CD4-positive, alpha-beta T cell (primary cell): Measurements from ENCODE around the gene GHR. TPM values are rescaled to one million over a fixed set of nuclear protein-coding genes. Genes with fewer than 3 reads are reported as not detected.

Experiments used
- ATAC-seq: fragments of 200-7000 bp; cut with Tn5 transposase; one replicate; pipeline ENCODE4 v1.10.0; 2022; ENCODE audit warnings: mild to moderate bottlenecking; ENCODE audit not compliant: poor library complexity
- CTCF ChIA-PET: fragments of 350-600 bp; sonication (Branson Sonifier 250); formaldehyde crosslinking; loops from one replicate; lab custom pipeline; 2021; ENCODE audit warnings: antibody characterized with exemption, inconsistent platforms; lab: Charles Lee
- POLR2A ChIA-PET: fragments of 350-600 bp; sonication (Branson Sonifier 250); formaldehyde crosslinking; loops from one replicate; lab custom pipeline; 2021; ENCODE audit warnings: antibody characterized with exemption, inconsistent platforms; lab: Charles Lee
- DNase-seq, 14 experiments: peaks; one replicate each; pipeline ENCODE4 v3.0.0-alpha.2; 2013 to 2020; ENCODE audit warnings: mixed read lengths in 2 of 14
- H3K27ac ChIP-seq, 2 donors: one replicate each; pipeline versions ENCODE4 v1.5.1 to v1.7.0; 2013; ENCODE audit warnings: low read length in 2 of 2, low read depth in 1 of 2, mild to moderate bottlenecking in 1 of 2
- H3K27me3 ChIP-seq, 2 experiments: 1 replicate in 1 of 2; 2 replicates in 1 of 2; pipeline versions ENCODE4 v1.6.1 to v1.7.0; 2013; ENCODE audit warnings: low read length in 2 of 2, control low read depth in 1 of 2, mild to moderate bottlenecking in 1 of 2, moderate library complexity in 1 of 2; ENCODE audit not compliant: insufficient read depth in 2 of 2, control insufficient read depth in 1 of 2
- H3K36me3 ChIP-seq: one replicate; pipeline ENCODE4 v1.6.1; 2013; ENCODE audit warnings: low read length, control low read depth; ENCODE audit not compliant: insufficient read depth
- H3K4me1 ChIP-seq: one replicate; pipeline ENCODE4 v1.6.1; 2013; ENCODE audit warnings: low read length, control low read depth; ENCODE audit not compliant: insufficient read depth
- H3K4me3 ChIP-seq: one replicate; pipeline ENCODE4 v1.5.1; 2013; ENCODE audit warnings: mild to moderate bottlenecking, low read length, moderate library complexity
- H3K9me3 ChIP-seq, 2 experiments: 1 replicate in 1 of 2; 2 replicates in 1 of 2; pipeline versions ENCODE4 v1.6.1 to v1.7.0; 2013; ENCODE audit warnings: low read length in 2 of 2, mild to moderate bottlenecking in 2 of 2, control low read depth in 1 of 2, moderate library complexity in 1 of 2; ENCODE audit not compliant: control insufficient read depth in 1 of 2, insufficient read depth in 1 of 2
- H3K27ac Mint-ChIP-seq: one replicate; pipeline ENCODE4 v1.8.0; 2020; ENCODE audit warnings: mixed read lengths
- H3K27me3 Mint-ChIP-seq: one replicate; pipeline ENCODE4 v1.8.0; 2021; ENCODE audit warnings: mixed read lengths
- H3K36me3 Mint-ChIP-seq: one replicate; pipeline ENCODE4 v1.8.0; 2021; ENCODE audit warnings: low read depth, mixed read lengths
- H3K4me1 Mint-ChIP-seq: one replicate; pipeline ENCODE4 v1.8.0; 2021; ENCODE audit warnings: low read depth, mixed read lengths
- H3K4me3 Mint-ChIP-seq: one replicate; pipeline ENCODE4 v1.8.0; 2020; ENCODE audit warnings: mild to moderate bottlenecking, mixed read lengths
- H3K9me3 Mint-ChIP-seq: one replicate; pipeline ENCODE4 v1.8.0; 2020; ENCODE audit warnings: mixed read lengths
- CTCF ChIP-seq: fragments of 200-600 bp; IDR thresholded peaks from one replicate; pipeline ENCODE4 v1.8.0; 2022; ENCODE audit warnings: antibody characterized with exemption, mild to moderate bottlenecking
- intact Hi-C, 2 experiments: fragments of 100-400 bp; cut with DNase I in 1 of 2; cut with micrococcal nuclease in 1 of 2; formaldehyde crosslinking; loops; one replicate each; pipeline versions ENCODE4 v1.15.1 to v1.9.0; 2023 to 2025; cut with DNase I, micrococcal nuclease
- total RNA-seq, 174 experiments: library from RNA in 2 of 174; stranded (reverse) in 2 of 174; gene quantifications; one replicate each; pipeline ENCODE4 v1.2.3 and lab custom pipeline; 2021 to 2026

Gene GHR
- total RNA-seq, 2 experiments from 2014 or later = not detected

- peaks cover 7% of the 10 kb centered on the region for H3K4me1 Mint-ChIP-seq
- ChIA-PET CTCF (no interaction called here), POLR2A (interaction anchor here (0.7 kb wide), 1 partner anchor 12 kb away, joined by 3 read pairs; no protein-coding TSS in a partner anchor)
- DNase-seq = peak in 3 of 14 experiments; percentile 1 to 30 (median 5)
- H3K4me3 Mint-ChIP-seq = no peak overlapping the region
- Histone ChIP-seq H3K27ac (no peak overlapping the region), H3K9me3 (no peaks in the 10 kb centered on the region), H3K4me3 (no peak overlapping the region), H3K36me3 (no peaks in the 10 kb centered on the region), H3K27me3 (no peaks in the 10 kb centered on the region), H3K4me1 (no peaks in the 10 kb centered on the region)
- ATAC-seq = peak; percentile 34
- intact Hi-C loops = no loop called here
- H3K36me3 Mint-ChIP-seq = no peaks in the 10 kb centered on the region
- no peak overlapping the region for H3K27ac Mint-ChIP-seq
- H3K27me3 Mint-ChIP-seq = no peaks in the 10 kb centered on the region
- TF ChIP-seq CTCF = no peak
- no peaks in the 10 kb centered on the region for H3K9me3 Mint-ChIP-seq
Observed at GRCh38 chr5:42749020-42749419, 325.8 kb downstream of the GHR start.

- Histone ChIP-seq H3K27me3 (no peaks in the 10 kb centered on the region), H3K36me3 (no peaks in the 10 kb centered on the region), H3K4me1 (no peaks in the 10 kb centered on the region), H3K27ac (no peak overlapping the region), H3K9me3 (no peaks in the 10 kb centered on the region), H3K4me3 (no peak overlapping the region)
- ATAC-seq (no peak), DNase-seq (no peak)
- Mint-ChIP-seq H3K27me3 (no peaks in the 10 kb centered on the region), H3K9me3 (no peaks in the 10 kb centered on the region), H3K36me3 (no peaks in the 10 kb centered on the region), H3K4me1 (peaks cover 7% of the 10 kb centered on the region), H3K27ac (no peak overlapping the region), H3K4me3 (no peak overlapping the region)
- TF ChIP-seq CTCF = no peak
- ChIA-PET CTCF (no interaction called here), POLR2A (interaction anchor here (1.3 kb wide), 1 partner anchor 32 kb away, joined by 3 read pairs; no protein-coding TSS in a partner anchor)
- intact Hi-C loops = no loop called here
Observed at GRCh38 chr5:42750507-42750906, 327.3 kb downstream of the GHR start.

DNA sequence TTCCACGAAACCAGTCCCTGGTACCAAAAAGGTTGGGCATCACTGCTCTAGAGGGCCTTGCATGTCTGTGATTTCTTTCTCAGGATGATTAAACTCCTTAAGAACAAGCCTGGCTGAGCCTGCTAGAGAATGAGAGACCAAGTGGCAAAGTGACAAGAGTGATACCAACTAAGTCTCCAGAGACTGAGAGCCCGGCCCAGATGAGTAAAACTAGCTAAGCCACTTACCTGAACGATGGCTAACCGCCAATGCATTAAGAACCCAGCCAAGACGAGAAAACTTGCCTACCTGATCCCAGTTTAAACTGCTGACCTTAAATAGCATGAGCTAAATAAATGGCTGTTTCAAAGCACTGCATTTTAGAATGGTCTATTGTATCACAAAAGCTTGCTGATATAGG is 327.8 kb downstream of the GHR start:
- Histone ChIP-seq H3K4me1 (no peaks in the 10 kb centered on the region), H3K36me3 (no peaks in the 10 kb centered on the region), H3K9me3 (no peaks in the 10 kb centered on the region), H3K27ac (no peak overlapping the region), H3K4me3 (no peak overlapping the region), H3K27me3 (no peaks in the 10 kb centered on the region)
- Mint-ChIP-seq H3K27me3 (no peaks in the 10 kb centered on the region), H3K4me3 (no peak overlapping the region), H3K4me1 (peaks cover 7% of the 10 kb centered on the region), H3K36me3 (no peaks in the 10 kb centered on the region), H3K27ac (no peak overlapping the region), H3K9me3 (no peaks in the 10 kb centered on the region)
- intact Hi-C loops = no loop called here
- POLR2A ChIA-PET = interaction anchor here (1.3 kb wide), 1 partner anchor 32 kb away, joined by 3 read pairs; no protein-coding TSS in a partner anchor
- DNase-seq = no peak
- TF ChIP-seq CTCF = no peak
- CTCF ChIA-PET = no interaction called here
- no peak for ATAC-seq
